Measurements from ENCODE around the gene TGFBR1. TPM values are rescaled to one million over a fixed set of nuclear protein-coding genes. Genes with fewer than 3 reads are reported as not detected.
"Not testable (repeated sequence)": the region's sequence is repeated elsewhere in the genome, so short reads cannot be mapped to it uniquely, and the experiment has no call there.

Gene TGFBR1
- total RNA-seq, 1 experiment from 2014 or later, result 9.5 TPM

- Histone ChIP-seq H3K36me3 (ENCODE audit: low read depth, low read length) (no peaks in the 10 kb centered on the region), H3K4me3 (ENCODE audit: low read length) (no peak overlapping the region), H3K4me2 (ENCODE audit: low read length) (no peak overlapping the region), H3K27ac (ENCODE audit: low read length) (no peak overlapping the region), H3K79me2 (ENCODE audit: low read length) (no peaks in the 10 kb centered on the region), H3K9me3 (ENCODE audit: low read length) (peaks cover 5% of the 10 kb centered on the region; the same call in 1 of the 2 replicates), H3K4me1 (ENCODE audit: insufficient read depth, low read length) (no peaks in the 10 kb centered on the region), H3K27me3 (ENCODE audit: low read length) (no peaks in the 10 kb centered on the region), H4K20me1 (ENCODE audit: low read length) (no peaks in the 10 kb centered on the region), H3K9ac (ENCODE audit: low read length) (no peak overlapping the region), H2AFZ (ENCODE audit: low read length) (no peak overlapping the region), H3K9me2 (replicated peaks; ENCODE audit: low read length) (no peaks in the 10 kb centered on the region), H3F3A (ENCODE audit: low read length, unreplicated experiment) (no peaks in the 10 kb centered on the region)
- CTCF ChIA-PET, result no interaction called here
- no peak for ATAC-seq
- intact Hi-C loops (cut with micrococcal nuclease), result no loop called here
- POLR2A ChIA-PET (ENCODE audit: unreplicated experiment), result no interaction called here
- BruUV-seq (replicated peaks), result no TSS peak
- TF ChIP-seq EZH2 (IDR thresholded peaks at IDR 0.05; ENCODE audit: low read length, unreplicated experiment) (no peak), EZH2phosphoT487 (IDR thresholded peaks at IDR 0.05; ENCODE audit: borderline replicate concordance, low read length) (no peak), CTCF (conservative IDR thresholded peaks at IDR 0.05; ENCODE audit: low read depth, low read length) (no peak)
- no peak for DNase-seq
Observed at GRCh38 chr9:99095565-99095964, 9.3 kb upstream of the TGFBR1 start.

DNA sequence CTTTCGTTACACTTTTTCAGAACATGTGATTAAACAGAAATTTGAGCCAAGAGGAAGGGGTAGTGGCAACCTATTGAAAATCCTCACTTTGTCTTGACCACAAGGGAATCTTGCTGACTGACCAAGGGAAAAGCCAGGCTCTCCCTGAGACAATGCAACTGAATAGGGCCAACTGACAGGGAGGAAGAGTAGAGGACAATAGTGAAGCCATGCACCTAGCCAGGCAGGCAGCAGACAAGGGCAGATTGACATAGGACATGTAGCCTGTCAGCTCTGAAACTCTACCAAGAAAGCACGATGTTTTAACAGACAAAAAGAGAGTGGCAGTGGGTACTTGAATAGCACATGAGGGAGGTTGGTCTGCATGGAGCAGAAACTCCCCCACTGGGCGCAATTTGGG is 8.5 kb upstream of the TGFBR1 start:
- H4K20me1 ChIP-seq (ENCODE audit: low read length), result no peaks in the 10 kb centered on the region
- ChIA-PET CTCF (no interaction called here), POLR2A (ENCODE audit: unreplicated experiment) (no interaction called here)
- H2AFZ ChIP-seq (ENCODE audit: low read length), result no peak overlapping the region
- H3K9me2 ChIP-seq (replicated peaks; ENCODE audit: low read length), result no peaks in the 10 kb centered on the region
- H3K9me3 ChIP-seq (ENCODE audit: low read length), result peaks cover 5% of the 10 kb centered on the region; the same call in 1 of the 2 replicates
- BruUV-seq (replicated peaks), result no TSS peak
- H3K36me3 ChIP-seq (ENCODE audit: low read depth, low read length), result no peaks in the 10 kb centered on the region
- no peaks in the 10 kb centered on the region for H3K4me1 ChIP-seq (ENCODE audit: insufficient read depth, low read length)
- H3K4me3 ChIP-seq (ENCODE audit: low read length), result no peak overlapping the region
- H3K27ac ChIP-seq (ENCODE audit: low read length), result no peak overlapping the region
- H3K79me2 ChIP-seq (ENCODE audit: low read length), result no peaks in the 10 kb centered on the region
- H3K27me3 ChIP-seq (ENCODE audit: low read length), result no peaks in the 10 kb centered on the region
- DNase-seq, result no peak
- no peak overlapping the region for H3K4me2 ChIP-seq (ENCODE audit: low read length)
- intact Hi-C loops (cut with micrococcal nuclease), result no loop called here
- no peak for ATAC-seq
- H3F3A ChIP-seq (ENCODE audit: low read length, unreplicated experiment), result no peaks in the 10 kb centered on the region
- TF ChIP-seq EZH2phosphoT487 (IDR thresholded peaks at IDR 0.05; ENCODE audit: borderline replicate concordance, low read length) (no peak), CTCF (conservative IDR thresholded peaks at IDR 0.05; ENCODE audit: low read depth, low read length) (no peak), EZH2 (IDR thresholded peaks at IDR 0.05; ENCODE audit: low read length, unreplicated experiment) (no peak)
- no peak overlapping the region for H3K9ac ChIP-seq (ENCODE audit: low read length)

DNA sequence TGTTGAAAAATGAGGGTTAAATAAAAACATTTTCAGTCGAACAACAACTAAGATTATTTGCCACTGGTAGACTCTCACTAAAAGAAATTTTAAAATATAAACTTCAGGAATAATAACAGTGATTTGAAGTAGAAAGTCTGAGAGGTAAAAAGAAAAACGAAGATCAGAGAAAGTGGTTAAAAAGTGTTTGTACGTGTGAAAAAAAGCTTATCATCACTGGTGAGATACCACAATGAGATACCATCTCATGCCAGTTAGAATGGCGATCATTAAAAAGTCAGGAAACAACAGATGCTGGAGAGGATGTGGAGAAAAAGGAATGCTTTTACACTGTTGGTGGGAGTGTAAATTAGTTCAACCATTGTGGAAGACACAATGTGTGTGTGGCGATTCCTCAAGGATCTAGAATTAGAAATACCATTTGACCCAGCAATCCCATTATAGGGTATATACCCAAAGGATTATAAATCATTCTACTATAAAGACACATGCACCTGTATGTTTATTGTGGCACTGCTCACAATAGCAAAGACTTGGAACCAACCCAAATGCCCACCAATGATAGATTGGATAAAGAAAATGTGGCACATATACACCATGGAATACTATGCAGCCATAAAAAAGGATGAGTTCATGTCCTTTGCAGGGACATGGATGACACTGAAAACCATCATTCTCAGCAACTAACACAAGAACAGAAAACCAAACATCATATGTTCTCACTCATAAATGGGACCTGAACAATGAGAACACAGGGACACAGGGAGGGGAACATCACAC is 4.9 kb upstream of the TGFBR1 start:
- H3K9ac ChIP-seq (ENCODE audit: low read length); H3K36me3 ChIP-seq (ENCODE audit: low read depth, low read length); H3K4me2 ChIP-seq (ENCODE audit: low read length); H2AFZ ChIP-seq (ENCODE audit: low read length); BruUV-seq (replicated peaks); POLR2A ChIA-PET (ENCODE audit: unreplicated experiment); H4K20me1 ChIP-seq (ENCODE audit: low read length); H3K9me2 ChIP-seq (replicated peaks; ENCODE audit: low read length); H3K4me3 ChIP-seq (ENCODE audit: low read length); CTCF ChIA-PET; H3K27me3 ChIP-seq (ENCODE audit: low read length); H3F3A ChIP-seq (ENCODE audit: low read length, unreplicated experiment); H3K27ac ChIP-seq (ENCODE audit: low read length); H3K79me2 ChIP-seq (ENCODE audit: low read length); ATAC-seq; intact Hi-C loops (cut with micrococcal nuclease); H3K9me3 ChIP-seq (ENCODE audit: low read length); DNase-seq: not testable (repeated sequence)
- H3K4me1 ChIP-seq (ENCODE audit: insufficient read depth, low read length), result peaks cover 13% of the 10 kb centered on the region
